Neural crest cell (in vitro differentiated cells): Measurements from ENCODE around the gene BNIP5. TPM values are rescaled to one million over a fixed set of nuclear protein-coding genes. Genes with fewer than 3 reads are reported as not detected.

Experiments
- DNase-seq: peaks from one replicate; pipeline ENCODE4 v3.0.0; 2021; ENCODE audit warnings: low read depth, mixed read lengths, low spot score
- H3K27ac Mint-ChIP-seq: one replicate; pipeline ENCODE4 v1.8.0; 2021; ENCODE audit warnings: mild to moderate bottlenecking, mixed read lengths; ENCODE audit not compliant: unreplicated experiment
- H3K27me3 Mint-ChIP-seq: 2 replicates; pipeline ENCODE4 v1.8.0; 2021; ENCODE audit warnings: low read depth, mild to moderate bottlenecking, mixed read lengths
- H3K36me3 Mint-ChIP-seq: 2 replicates; pipeline ENCODE4 v1.8.0; 2021; ENCODE audit warnings: low read depth, mild to moderate bottlenecking, mixed read lengths
- H3K4me1 Mint-ChIP-seq: 2 replicates; pipeline ENCODE4 v1.8.0; 2021; ENCODE audit warnings: mixed read lengths
- H3K4me3 Mint-ChIP-seq: one replicate; pipeline ENCODE4 v1.8.0; 2021; ENCODE audit warnings: mild to moderate bottlenecking, mixed read lengths
- H3K9me3 Mint-ChIP-seq: 2 replicates; pipeline ENCODE4 v1.8.0; 2021; ENCODE audit warnings: mixed read lengths
- total RNA-seq: library from RNA; stranded (reverse); gene quantifications from 2 replicates; pipeline ENCODE4 v1.2.1, GENCODE V29; 2021
- TF ChIP-seq, protein P1 (sequence below): fragments of 200-600 bp; sonication (generic); conservative IDR thresholded peaks from 2 replicates; pipeline ENCODE4 v1.5.0; 2021; ENCODE audit warnings: antibody characterized with exemption, mild to moderate bottlenecking

Gene BNIP5
- total RNA-seq, 1 donor from 2014 or later: not detected

DNA sequence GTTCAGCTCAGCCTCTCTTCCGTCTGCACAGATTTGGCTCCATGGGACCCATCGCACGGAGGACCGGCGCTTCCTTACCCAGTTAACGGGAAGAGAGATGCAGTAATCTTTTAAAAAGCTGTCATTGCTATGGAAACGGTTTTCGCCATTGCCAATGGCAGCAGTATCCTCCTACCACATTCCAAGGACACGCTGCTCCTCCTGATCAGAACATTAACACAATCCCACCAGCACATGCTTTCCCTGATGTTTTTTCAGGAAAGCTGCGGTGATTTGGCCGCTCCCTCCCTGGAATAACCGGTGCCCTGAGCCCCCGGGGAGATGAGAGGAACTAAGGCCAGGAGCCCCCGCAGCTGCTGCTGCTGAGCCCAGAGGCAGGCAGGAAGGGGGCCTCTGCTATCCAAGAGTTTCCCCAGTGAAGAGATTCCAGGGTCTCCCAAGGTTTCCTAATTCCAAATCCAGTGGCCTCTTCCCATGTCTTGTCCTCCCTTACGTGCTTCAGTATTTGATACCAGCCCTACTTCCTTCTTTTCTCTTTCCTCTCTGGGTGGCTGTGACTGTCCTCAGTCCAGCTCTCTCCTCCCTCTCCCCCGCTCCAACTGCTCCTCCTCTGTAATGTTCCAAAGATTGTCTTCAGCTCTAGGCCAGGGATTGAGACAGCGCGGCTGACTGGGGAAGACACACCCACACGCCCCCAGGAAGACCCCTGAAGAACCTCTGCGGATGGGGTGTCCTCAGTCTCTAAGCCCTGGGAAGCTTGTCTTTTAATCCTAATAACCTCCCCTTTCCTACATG lies 2.6 kb downstream of the BNIP5 start:
- TF ChIP-seq, protein P1, sequence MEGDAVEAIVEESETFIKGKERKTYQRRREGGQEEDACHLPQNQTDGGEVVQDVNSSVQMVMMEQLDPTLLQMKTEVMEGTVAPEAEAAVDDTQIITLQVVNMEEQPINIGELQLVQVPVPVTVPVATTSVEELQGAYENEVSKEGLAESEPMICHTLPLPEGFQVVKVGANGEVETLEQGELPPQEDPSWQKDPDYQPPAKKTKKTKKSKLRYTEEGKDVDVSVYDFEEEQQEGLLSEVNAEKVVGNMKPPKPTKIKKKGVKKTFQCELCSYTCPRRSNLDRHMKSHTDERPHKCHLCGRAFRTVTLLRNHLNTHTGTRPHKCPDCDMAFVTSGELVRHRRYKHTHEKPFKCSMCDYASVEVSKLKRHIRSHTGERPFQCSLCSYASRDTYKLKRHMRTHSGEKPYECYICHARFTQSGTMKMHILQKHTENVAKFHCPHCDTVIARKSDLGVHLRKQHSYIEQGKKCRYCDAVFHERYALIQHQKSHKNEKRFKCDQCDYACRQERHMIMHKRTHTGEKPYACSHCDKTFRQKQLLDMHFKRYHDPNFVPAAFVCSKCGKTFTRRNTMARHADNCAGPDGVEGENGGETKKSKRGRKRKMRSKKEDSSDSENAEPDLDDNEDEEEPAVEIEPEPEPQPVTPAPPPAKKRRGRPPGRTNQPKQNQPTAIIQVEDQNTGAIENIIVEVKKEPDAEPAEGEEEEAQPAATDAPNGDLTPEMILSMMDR: no peak
- peak overlapping the region; percentile 7 for H3K27ac Mint-ChIP-seq
- no peak overlapping the region for H3K4me3 Mint-ChIP-seq
- no peaks in the 10 kb centered on the region for H3K36me3 Mint-ChIP-seq
- H3K4me1 Mint-ChIP-seq: peaks cover 27% of the 10 kb centered on the region
- no peaks in the 10 kb centered on the region for H3K9me3 Mint-ChIP-seq
- DNase-seq: no peak
- H3K27me3 Mint-ChIP-seq: peaks cover 16% of the 10 kb centered on the region

DNA sequence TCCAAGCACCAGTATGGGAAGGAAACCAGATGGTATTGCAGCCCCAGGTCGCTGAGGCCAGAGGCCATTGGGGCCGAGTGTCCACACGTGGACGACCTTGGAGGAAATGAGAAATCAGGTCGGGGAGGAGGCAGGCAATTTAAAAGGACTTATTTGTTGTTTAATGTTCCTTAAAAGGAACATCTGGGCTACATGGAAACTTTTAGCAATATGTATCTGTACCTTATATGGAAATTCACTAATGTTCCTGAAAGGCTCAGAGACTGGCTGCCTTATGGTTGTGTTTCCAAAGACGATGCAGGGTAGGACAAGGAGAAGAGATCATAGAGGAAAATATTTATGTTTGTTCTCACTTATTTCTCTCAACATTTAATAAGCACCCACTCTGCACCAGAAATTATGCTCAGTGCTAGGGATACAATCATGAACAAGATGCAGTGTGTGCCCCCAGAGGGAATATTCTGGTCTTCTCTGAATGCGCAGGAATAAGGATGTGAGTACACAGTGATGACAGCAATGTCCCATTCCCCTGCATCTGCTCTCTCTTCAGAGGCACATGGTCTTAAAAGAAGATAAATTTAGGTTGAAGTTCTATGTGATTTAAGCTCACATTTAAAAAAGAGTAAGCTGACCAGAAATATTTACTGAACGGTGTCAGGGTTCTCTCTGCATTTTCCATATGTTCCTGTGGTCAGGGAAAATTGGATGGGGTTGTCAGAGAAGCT lies 3.4 kb downstream of the BNIP5 start:
- H3K9me3 Mint-ChIP-seq: no peaks in the 10 kb centered on the region

DNA sequence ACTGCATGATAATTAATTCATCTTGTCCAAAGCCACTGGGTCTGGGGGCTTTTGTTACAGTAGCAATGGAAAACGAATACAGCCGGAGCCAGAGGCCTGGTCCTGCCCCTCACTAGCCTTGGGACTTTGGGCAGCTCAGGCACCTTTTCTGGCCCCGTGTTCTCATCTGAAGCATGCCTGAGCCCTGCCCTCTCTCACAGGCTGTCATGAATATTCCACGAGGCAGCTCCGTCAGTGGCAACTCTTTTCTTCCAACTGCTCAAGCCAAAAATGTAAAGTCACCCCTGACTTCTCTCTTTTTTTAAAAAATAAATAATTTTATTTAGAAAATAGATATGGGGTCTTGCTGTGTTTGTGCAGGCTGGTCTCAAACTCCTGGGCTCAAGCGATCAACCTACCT lies 5.3 kb downstream of the BNIP5 start:
- Mint-ChIP-seq H3K27me3 (peaks cover 14% of the 10 kb centered on the region), H3K4me3 (no peak overlapping the region), H3K27ac (no peak overlapping the region), H3K4me1 (peaks cover 53% of the 10 kb centered on the region), H3K36me3 (no peaks in the 10 kb centered on the region), H3K9me3 (no peaks in the 10 kb centered on the region)
- TF ChIP-seq, protein P1: no peak
- DNase-seq: no peak

More for the DNA sequence above, 3.4 kb downstream of the BNIP5 start:
- TF ChIP-seq, protein P1: no peak
- Mint-ChIP-seq H3K27ac (peak overlapping the region; percentile 60), H3K27me3 (peaks cover 16% of the 10 kb centered on the region), H3K36me3 (no peaks in the 10 kb centered on the region), H3K4me1 (peaks cover 34% of the 10 kb centered on the region), H3K4me3 (no peak overlapping the region)
- no peak for DNase-seq

DNA sequence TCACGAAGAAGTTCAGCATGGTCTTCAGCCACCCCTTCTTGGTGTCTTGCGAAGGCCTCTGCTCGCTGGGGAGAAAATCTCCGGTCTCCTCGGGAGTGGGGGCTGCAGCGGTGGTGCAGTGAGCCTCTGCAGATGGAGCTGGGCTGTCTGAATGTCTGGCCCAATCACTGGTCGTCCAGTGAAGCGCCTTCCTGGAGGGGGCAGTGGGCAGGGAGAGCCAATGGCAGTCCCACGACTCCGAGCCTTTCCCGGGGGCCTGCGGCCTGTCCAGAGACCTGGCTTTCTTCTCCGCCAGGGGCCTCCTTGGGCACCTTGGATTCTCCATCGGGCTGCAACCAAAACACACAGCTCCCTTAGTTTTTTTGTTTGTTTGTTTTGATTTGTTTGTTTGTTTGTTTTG lies 6.3 kb downstream of the BNIP5 start:
- TF ChIP-seq, protein P1: no peak
- no peaks in the 10 kb centered on the region for H3K36me3 Mint-ChIP-seq
- no peak overlapping the region for H3K4me3 Mint-ChIP-seq
- no peaks in the 10 kb centered on the region for H3K9me3 Mint-ChIP-seq
- peaks cover 10% of the 10 kb centered on the region for H3K27me3 Mint-ChIP-seq
- H3K4me1 Mint-ChIP-seq: peaks cover 62% of the 10 kb centered on the region
- no peak overlapping the region for H3K27ac Mint-ChIP-seq
- DNase-seq: no peak

DNA sequence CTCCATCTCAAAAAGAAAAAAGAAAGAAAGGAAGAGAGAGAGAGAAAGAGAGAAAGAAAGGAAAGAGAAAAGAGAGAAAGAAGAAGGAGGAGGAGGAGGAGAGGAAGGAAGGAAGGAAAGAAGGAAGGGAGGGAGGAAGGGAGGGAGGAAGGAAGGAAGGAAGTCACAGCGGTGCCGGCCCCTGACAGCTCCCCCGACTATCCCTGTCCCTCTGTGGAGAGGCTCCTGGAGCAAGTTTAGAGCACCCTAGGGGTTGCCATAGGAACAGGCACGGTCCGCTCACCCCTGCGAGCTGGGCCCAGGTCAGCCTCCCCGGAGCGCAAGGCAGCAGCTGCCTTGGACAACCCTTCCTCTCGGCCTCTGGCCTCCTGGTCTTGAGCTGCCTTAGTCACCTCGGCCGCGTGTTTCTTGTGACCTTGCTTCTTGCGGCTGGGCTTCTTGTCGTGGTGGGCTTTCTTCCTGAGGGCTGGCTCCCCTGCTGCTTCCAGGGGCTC lies 6.8 kb downstream of the BNIP5 start:
- peaks cover 7% of the 10 kb centered on the region for H3K27me3 Mint-ChIP-seq
- no peaks in the 10 kb centered on the region for H3K9me3 Mint-ChIP-seq
- no peak overlapping the region for H3K27ac Mint-ChIP-seq
- peaks cover 59% of the 10 kb centered on the region for H3K4me1 Mint-ChIP-seq
- DNase-seq: no peak
- H3K4me3 Mint-ChIP-seq: no peak overlapping the region
- TF ChIP-seq, protein P1: no peak
- H3K36me3 Mint-ChIP-seq: no peaks in the 10 kb centered on the region
